Fibroblast of mammary gland (primary cell): ENCODE data around the gene SCAMP1.

ENCODE experiments used
- DNase-seq: peaks from one replicate; pipeline ENCODE4 v3.0.0-alpha.2; 2010; ENCODE audit warnings: low read depth
- H3K4me3 ChIP-seq: 2 replicates; pipeline ENCODE4 v1.5.1; 2011; ENCODE audit warnings: low read depth, mild to moderate bottlenecking, low read length, moderate library complexity; ENCODE audit not compliant: control insufficient read depth
- TF ChIP-seq, protein P1 (sequence below): conservative IDR thresholded peaks from 2 replicates; pipeline ENCODE4 v1.5.1; 2011; ENCODE audit warnings: low read depth, low read length, inconsistent platforms; ENCODE audit not compliant: control insufficient read depth, insufficient read depth

Gene SCAMP1, protein sequence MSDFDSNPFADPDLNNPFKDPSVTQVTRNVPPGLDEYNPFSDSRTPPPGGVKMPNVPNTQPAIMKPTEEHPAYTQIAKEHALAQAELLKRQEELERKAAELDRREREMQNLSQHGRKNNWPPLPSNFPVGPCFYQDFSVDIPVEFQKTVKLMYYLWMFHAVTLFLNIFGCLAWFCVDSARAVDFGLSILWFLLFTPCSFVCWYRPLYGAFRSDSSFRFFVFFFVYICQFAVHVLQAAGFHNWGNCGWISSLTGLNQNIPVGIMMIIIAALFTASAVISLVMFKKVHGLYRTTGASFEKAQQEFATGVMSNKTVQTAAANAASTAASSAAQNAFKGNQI

DNA sequence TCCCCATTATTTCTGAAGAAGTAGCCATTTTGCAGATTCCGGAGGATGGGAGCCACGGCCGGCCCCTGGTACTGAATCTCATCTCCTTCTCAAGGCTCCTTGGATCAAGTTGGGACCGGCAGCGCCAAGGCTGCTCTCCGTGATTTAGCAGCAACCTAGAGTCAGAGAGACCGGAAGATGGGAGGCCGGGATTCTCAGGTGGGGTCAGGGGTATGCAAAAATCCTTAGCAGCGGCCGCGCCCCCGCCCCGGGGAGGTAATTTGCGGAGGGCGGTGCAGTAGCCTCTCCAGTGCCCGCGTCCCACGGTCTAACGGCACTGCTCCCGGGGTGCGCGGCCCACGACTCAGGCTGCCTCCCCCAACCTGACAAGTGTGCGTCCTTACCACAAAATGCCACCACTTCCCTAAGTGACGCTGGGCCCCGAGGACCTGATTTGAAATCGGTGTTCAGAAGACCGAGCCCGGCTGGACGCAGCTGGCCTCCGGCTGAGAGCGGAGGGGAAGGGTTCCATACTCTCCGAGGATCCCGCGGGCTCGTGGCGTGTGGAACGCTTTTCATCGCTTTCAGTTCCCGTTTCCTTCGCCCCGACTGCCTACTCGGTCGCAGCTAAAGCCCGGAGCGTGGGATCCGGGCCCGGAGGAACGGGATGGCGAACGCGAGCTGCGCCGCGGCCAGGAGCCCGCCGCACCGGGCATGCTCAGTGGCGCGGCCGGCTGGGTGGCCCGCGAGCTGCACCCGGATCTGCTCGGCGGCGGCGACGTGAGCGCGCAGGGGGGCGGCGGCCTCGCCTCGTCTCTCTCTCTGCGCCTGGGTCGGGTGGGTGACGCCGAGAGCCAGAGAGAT is at the start of gene SCAMP1:
SCAMP1 (plus strand) TSS at position 787 of the 843 bp plus-strand sequence; CDS start at position 842, 55 bp downstream.
- peak within 1 kb of the TSS; percentile 91 for H3K4me3 ChIP-seq
- TF ChIP-seq, protein P1, sequence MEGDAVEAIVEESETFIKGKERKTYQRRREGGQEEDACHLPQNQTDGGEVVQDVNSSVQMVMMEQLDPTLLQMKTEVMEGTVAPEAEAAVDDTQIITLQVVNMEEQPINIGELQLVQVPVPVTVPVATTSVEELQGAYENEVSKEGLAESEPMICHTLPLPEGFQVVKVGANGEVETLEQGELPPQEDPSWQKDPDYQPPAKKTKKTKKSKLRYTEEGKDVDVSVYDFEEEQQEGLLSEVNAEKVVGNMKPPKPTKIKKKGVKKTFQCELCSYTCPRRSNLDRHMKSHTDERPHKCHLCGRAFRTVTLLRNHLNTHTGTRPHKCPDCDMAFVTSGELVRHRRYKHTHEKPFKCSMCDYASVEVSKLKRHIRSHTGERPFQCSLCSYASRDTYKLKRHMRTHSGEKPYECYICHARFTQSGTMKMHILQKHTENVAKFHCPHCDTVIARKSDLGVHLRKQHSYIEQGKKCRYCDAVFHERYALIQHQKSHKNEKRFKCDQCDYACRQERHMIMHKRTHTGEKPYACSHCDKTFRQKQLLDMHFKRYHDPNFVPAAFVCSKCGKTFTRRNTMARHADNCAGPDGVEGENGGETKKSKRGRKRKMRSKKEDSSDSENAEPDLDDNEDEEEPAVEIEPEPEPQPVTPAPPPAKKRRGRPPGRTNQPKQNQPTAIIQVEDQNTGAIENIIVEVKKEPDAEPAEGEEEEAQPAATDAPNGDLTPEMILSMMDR, result no peak
- peak; percentile 88 for DNase-seq

DNA sequence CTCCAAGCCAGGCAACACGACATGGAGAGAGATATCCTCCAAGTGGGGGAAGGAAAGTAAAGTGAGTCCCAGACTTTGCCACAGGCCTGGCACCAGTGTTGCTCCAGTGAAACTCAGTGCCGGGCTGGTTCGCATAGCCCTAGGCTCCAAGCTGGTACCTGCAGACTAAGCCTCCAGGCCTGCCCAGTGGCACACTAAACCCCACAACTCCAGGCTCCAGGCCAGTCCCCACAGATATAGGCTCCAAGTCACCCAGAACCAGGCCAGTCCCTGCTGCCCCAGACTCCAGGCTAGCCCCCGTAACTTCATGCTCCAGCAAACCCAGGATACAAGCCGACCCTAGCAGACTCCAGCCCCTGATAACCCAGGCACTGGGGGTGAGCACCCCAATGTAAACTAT is 42.9 kb upstream of the SCAMP1 start:
- no peak for DNase-seq
- no peak overlapping the region for H3K4me3 ChIP-seq
- TF ChIP-seq, protein P1, result no peak

DNA sequence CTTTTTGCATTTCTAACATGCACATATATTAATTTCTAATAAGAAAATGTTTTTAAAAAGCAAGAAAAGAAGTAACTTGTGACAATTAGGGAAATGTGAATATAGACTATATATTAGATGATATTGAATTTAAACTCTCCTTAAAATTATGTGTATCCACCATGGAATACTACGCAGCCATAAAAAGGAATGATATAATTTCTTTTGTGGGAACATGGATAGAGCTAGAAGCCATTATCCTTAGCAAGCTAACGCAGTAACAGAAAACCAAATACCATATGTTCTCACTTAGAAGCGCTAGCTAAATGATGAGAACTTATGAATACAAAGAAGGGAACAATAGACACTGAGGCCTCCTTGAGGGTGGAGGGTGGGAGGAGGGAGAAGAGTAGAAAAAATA is 42.1 kb upstream of the SCAMP1 start:
- TF ChIP-seq, protein P1, result no peak
- no peak for DNase-seq

DNA sequence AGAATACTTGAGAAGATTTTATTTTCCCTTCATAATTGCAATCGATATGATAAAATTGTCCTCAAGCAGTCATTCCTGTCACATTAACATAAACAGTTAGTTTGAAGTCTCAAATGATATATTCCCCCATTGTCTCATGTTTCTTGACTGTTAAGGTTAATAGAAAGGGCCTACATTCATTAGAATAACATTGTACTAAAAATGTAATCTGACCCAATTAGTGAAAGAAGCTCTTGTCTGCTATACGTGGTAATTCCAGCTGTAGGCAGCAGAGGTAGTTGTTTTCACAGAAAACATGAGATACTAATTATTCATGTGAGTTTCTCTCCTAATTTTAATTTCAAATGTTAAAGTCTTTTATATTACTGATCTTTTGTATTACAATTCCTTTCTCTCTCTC is 40.0 kb upstream of the SCAMP1 start:
- TF ChIP-seq, protein P1, result peak; percentile 82
- peak; percentile 59 for DNase-seq
- no peak overlapping the region for H3K4me3 ChIP-seq

More for the DNA sequence above, 42.1 kb upstream of the SCAMP1 start:
- no peak overlapping the region for H3K4me3 ChIP-seq

DNA sequence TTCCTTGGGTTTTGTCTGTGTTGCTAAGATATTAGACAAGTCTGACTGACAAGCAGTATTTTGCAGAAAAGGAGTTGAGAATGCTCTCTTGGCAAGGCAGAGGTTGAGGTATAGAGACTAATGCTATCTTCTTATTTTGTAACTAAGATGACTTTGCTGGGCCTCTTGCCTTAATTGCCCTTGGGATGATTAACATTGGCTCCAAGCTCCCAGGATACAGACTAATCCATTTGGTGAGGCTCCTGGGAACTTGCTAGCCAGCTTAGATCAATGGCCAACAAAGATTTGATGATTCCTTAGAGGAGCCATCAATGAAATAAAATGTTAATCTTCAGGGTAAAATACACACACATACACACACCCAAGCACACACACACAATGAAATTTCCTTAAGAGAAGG is 37.2 kb upstream of the SCAMP1 start:
- DNase-seq, result no peak
- TF ChIP-seq, protein P1, result no peak
- H3K4me3 ChIP-seq, result no peak overlapping the region

DNA sequence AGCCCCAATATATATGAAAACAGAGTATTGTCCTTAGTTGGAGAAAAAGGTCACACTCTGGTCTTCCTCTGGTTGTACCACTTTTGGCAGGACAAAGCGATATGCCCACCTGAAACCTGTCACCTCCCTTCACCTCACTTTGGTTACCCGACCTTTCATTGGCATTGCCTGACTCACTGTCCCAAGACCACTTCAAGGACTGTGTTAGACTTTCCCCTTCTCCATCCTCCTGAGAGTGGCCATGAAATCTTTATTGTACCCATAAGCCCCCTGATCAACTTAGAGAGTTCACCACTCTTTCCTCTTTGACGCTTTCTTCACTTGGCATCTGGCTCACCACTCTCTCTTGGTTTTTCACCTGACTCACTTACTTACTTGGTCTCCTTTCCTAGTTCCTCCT is 33.5 kb upstream of the SCAMP1 start:
- TF ChIP-seq, protein P1, result no peak

More for the DNA sequence above, 33.5 kb upstream of the SCAMP1 start:
- H3K4me3 ChIP-seq, result no peak overlapping the region
- DNase-seq, result no peak
